ENCODE results near the gene HADHB.
"Not testable (repeated sequence)": the region's sequence is repeated elsewhere in the genome, so short reads cannot be mapped to it uniquely, and the experiment has no call there.

DNA sequence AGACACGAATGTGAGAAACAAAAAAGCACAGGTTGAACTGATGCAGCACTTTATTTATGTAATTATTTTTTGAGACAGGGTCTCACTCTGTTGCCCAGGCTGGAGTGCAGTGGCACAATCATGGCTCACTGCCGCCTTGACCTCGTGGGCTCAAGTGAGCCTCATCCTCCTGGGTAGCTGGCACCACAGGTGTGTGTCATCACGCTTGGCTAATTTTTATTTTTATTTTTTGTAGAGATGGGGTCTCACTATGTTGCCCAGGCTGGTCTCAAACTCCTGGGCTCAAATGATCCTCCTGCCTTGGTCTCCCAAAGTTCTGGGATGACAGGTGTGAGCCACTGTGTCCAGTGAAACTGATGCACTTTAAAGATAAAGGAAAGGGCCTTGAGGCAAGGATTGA, 84.3 kb downstream of the HADHB start:
- TF ChIP-seq, protein P1, sequence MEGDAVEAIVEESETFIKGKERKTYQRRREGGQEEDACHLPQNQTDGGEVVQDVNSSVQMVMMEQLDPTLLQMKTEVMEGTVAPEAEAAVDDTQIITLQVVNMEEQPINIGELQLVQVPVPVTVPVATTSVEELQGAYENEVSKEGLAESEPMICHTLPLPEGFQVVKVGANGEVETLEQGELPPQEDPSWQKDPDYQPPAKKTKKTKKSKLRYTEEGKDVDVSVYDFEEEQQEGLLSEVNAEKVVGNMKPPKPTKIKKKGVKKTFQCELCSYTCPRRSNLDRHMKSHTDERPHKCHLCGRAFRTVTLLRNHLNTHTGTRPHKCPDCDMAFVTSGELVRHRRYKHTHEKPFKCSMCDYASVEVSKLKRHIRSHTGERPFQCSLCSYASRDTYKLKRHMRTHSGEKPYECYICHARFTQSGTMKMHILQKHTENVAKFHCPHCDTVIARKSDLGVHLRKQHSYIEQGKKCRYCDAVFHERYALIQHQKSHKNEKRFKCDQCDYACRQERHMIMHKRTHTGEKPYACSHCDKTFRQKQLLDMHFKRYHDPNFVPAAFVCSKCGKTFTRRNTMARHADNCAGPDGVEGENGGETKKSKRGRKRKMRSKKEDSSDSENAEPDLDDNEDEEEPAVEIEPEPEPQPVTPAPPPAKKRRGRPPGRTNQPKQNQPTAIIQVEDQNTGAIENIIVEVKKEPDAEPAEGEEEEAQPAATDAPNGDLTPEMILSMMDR (conservative IDR thresholded peaks at IDR 0.05 in 1 of 2, IDR thresholded peaks at IDR 0.05 in 1 of 2; ENCODE audit: extremely low read depth in 1 of 2, insufficient read depth in 1 of 2, low read depth in 1 of 2, low read length in 2 of 2): not testable (repeated sequence)
- TF ChIP-seq EZH2 (IDR thresholded peaks at IDR 0.05; ENCODE audit: borderline replicate concordance, low read length): not testable (repeated sequence)
